22Rv1 (cell line): Measurements from ENCODE around the gene VARS2.

ENCODE experiments used
- ZFX ChIP-seq: fragments of 450-650 bp; IDR thresholded peaks from 2 replicates; pipeline ENCODE4 v1.6.1; 2017; ENCODE audit warnings: antibody characterized with exemption, borderline replicate concordance
- TF ChIP-seq, protein P1 (sequence below): fragments of 450-650 bp; IDR thresholded peaks from 2 replicates; pipeline ENCODE4 v1.5.1; 2017; ENCODE audit warnings: mild to moderate bottlenecking

DNA sequence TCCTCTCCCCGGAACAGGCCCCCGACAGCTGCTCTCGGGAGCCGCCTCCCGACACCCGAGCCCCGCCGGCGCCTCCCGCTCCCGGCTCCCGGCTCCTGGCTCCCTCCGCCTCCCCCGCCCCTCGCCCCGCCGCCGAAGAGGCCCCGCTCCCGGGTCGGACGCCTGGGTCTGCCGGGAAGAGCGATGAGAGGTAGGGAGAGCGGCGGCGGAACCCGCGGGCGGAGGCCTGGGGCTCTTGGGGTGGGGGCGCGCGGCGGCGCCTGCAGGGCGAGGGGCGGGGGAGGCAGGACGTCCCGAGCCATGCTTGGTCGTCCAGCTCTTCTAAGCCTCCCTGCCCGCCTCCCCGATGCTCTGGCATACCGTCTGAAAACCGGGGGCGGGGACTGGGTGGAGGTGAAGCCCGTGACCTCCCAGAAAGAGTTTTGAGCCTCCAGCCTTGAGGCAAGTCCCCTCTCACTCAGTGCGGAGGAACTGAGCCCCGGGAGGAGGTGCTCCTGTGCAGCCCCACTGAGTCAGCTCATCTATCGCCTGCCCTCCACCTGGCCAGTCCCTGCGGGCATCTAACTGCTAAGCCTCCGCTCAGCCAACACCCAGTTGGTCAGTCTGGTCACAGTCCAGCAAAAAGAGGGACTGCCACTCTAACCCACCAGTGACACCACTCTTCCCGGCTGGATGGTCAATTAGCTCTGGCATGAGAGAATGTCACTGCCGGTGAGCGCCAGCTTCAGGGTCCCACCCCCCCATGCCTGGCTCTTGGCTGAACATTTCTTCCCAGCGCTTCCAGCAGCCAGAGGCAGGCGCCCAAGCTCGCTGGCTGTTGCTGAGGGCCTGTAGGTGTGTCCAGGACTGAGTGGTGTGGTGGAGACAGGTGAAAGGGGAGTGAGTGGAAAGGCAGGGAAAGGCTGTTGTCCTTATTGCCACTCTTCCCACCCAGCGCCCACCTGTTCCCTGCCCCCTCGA is 29.2 kb upstream of the VARS2 start:
- TF ChIP-seq, protein P1, sequence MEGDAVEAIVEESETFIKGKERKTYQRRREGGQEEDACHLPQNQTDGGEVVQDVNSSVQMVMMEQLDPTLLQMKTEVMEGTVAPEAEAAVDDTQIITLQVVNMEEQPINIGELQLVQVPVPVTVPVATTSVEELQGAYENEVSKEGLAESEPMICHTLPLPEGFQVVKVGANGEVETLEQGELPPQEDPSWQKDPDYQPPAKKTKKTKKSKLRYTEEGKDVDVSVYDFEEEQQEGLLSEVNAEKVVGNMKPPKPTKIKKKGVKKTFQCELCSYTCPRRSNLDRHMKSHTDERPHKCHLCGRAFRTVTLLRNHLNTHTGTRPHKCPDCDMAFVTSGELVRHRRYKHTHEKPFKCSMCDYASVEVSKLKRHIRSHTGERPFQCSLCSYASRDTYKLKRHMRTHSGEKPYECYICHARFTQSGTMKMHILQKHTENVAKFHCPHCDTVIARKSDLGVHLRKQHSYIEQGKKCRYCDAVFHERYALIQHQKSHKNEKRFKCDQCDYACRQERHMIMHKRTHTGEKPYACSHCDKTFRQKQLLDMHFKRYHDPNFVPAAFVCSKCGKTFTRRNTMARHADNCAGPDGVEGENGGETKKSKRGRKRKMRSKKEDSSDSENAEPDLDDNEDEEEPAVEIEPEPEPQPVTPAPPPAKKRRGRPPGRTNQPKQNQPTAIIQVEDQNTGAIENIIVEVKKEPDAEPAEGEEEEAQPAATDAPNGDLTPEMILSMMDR, result no peak
- TF ChIP-seq ZFX, result no peak
